Amniotic stem cell (primary cell): ENCODE results near the gene COBLL1.

Experiments
- DNase-seq: peaks from one replicate; lab custom pipeline; 2025; lab: John Stamatoyannopoulos, UW

The COBLL1 gene

DNA sequence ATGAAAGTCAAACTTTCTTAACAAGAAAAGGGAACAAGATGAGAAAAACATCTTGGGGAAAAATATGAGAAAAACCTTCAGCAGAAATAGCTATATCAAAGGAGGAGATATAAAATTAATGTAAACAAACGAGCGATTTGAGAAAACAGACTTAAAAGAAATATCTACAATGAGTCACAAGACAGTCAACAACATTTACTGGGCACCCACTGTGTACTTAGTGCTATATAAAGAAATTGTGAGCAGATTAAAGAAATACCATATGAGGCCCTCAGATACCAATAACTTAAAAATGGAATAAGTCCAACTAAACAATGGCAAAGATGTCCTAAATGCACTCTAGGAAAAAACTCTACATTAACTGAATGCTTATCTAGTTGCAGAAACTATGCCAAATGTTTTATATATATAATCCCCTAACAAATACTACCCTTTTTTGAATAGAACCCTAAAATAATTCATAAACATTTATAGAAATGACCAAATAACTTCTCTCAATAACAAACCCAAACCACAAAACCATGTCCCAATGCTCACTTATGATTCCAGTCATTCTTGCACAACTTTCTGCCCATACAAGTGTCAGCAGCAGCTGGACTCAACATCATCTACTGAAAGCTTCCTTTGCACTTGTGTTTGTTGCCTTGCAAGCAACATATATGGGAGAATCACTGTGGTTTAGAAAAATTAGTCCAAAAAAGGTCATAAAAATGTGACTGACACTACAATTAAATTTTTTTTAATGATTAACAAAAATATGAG, 83.5 kb downstream of the COBLL1 start:
- no peak for DNase-seq

DNA sequence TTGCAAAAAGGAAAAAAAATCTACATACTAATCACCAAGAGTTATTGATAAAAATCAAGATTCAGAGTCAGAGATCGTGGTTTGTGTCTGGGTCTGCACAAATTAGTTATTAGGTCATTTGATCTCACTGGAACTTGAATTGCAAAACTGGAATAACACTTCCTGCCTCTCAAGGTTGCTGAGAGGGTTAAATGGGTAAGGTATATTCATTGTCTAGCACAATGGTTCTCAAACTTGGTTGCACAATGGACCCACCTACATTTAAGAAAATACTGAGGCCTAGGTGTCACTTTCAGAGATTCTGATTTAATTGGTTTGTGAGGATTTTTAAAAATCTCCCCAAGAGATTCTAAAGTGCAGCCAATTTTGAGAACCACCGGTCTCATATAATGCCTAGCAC, 84.8 kb downstream of the COBLL1 start:
- DNase-seq = no peak

DNA sequence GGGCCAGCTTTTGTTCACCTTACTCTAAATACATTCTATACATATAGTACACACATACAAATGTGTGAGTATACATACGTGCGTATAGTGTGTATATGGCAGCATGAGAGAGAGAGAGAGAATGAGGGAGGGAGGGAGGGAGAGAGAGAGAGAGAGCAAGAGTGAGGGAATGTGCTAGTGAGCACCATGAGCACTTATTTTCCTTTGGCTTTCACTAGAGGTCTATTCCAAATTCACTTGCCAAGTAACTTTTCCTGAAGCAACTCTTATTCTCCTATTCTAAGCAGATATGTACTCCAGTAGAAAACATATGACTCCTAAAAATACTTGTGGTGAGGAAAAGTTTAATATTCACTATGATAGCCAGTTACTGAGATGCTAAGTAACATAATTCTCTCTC, 85.7 kb downstream of the COBLL1 start:
- DNase-seq = no peak

DNA sequence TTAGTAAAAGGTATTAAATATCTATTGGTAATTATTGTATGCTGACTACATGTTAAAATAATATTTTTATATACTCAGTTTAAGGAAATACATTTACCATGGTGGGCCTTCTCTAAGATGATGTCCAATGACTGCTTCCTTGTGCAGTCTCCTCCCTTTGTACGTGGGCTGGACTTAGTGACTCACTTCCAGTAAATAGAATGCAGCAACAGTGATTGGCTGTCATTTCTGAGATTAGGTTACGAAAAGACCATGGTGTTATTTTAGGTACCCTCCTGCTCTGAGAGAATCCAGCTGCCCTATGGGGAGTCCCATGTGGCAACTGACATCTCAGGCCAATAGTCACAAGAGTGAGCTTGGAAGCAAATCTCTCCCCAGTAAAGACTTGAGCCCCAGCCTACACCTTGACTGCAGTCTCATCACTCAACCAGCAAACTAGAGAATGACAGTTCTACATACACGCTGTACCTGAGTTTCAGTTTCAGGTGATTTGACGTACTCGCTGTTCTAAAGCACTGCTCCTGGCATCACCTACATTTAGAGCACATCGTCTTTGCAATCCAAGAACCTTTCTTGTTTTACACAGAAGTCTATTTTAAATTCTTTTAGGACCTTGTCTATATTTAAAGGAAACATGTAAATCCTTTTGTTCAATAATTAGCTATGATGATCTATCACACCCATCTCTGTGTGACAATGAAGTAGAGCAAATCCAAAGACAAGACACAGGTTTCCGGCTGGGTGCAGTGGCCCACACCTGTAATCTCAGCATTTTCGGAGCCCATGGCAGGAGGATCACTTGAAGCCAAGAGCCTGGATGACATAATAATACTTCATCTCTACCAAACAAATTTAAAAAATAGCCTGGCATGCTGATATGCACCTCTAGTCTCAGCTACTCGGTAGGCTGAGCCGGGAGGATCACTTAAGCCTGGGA, 87.2 kb downstream of the COBLL1 start:
- DNase-seq = no peak

DNA sequence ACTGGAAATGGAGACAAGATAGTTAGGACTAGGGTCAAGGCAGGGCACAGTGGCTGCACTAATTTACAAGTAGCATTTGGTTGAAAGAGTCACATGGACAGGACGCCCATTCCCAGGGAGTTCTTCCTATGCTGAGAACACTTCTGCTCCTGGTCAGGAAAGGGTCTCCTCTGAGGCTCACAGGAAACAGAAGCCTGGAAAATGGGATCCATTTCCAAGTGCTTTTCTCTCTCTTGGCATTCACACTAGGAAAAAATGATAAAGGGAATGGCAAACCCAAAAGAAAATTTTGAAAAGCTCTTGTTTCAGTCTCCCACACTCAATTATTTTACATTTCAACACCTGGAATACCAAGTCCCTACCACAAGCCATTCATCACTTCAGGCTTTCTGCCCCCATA, 88.7 kb downstream of the COBLL1 start:
- no peak for DNase-seq

DNA sequence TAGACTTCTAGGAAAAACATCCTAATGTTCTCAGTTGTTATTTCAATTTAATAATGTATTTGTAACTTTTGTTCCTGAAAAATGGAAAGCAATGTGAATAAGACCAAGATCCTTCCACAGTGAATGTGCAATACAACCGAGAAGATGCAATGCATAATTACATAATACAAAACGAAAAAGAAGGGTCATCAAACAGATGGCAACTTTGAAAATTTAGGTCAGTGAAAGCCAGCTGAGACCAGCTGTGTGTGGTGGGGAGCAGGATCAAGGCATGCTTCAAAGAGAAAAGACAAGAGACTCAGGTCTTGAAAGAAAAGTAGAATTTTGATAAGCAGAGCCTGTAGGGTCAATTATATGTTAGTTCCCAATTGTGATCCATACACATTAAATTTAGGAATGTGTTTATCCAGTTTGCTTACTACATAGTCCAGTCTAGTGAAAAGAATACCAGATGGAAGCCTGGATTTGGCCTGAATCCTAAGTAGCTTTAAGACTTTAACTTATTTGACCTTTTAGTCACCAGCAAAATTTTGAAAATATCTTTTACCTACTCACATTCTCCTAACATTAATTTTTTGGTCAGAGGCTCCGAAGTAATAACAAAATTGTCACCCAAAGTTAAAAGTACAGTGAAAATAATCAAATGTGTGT, 93.7 kb downstream of the COBLL1 start:
- DNase-seq = no peak

DNA sequence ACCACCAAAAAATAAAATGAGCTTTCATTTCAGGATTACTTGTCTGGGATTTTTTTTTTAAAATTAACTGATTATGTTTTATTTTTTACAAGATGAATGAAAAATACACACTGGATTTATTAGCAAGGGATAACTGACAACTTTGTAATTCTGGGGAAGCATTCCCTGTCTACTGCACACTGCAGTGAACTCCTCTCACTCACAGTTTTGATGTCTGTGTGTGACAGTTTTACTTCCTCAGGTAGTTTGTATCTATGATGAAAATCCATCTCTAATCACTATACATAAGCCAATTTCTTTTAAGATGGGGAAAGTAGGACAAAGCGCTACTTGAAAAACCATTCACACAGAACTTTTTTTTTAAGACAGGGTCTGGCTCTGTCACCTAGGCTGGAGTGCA, 94.5 kb downstream of the COBLL1 start:
- no peak for DNase-seq

DNA sequence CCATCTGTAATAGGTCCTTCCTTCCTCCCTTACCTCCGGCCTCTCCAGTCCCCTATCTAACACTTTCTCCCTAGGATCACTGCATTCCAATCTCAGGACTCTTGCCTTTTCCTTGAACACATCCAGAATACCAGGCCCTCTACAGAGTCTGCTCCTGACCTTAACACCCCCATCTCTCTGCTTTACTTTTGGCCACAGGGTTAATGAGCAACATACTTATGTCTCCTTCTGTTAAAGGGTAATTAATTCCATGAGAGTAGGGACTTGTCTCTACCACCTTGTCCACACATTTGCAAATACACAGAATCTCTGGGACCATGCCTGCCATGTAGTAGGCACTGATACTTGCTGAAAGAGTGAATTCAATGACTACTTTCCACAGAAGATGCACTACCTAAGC, 94.9 kb downstream of the COBLL1 start:
- DNase-seq = no peak

DNA sequence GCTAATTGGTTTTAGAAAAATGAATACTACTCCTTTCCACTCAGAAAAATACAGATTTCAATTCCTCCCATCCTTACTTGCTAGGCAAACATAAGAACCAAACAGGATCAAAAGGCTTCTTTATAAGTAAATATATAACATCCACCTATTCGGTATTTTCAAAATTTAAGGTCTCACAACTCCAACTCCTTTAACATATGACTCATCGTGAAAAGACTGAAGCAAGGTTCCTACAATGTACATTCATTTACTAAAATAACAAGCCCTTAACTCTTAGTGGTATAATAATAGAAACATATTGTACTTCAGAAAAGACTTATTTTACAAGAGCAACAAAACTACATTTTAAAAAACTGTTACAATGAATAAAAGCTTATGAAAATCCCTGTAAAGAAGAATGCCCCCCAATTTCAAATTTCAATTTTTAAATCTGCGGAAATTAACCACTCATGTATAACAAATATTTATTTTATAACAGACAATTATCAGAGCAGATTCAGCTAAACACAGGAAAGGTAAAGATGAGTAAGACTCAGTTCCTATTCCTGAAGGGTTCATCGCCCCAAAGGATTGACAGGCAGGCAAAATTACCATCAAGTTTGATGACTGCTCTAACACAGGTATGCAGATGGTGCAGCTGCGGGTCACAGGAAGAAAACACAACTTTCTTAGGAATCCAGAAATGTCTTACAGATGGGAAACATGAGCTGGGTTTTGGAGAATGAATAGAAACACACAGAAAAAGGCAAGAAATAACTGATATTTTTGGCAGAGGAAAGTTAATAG, 96.4 kb downstream of the COBLL1 start:
- DNase-seq = no peak

DNA sequence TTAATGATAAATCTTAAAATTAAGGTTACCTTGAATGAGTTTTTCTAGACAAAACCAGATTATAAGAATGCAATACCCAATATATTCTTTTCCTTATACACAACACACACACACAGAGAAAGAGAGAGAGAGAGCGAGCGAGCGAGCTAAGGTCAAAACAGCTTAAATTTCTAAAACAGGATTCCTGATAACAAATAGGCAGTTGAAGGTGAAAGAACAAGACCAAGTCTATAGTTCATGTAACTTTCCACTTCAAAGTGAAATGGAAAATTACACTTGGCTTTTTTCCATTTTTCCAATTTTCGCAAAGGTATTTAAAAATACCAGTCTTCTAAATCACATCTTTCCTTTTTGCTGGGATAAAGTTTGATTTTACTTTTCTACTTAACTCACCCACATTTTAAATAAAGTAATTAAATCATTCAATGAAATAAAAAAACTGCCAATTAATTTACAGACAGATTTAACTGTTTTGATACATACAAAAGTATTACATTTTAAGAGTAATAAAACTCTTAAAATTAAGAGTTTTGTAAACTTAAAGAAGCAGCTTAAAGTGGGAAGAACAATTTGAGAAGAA, 98.8 kb downstream of the COBLL1 start:
- DNase-seq = no peak

DNA sequence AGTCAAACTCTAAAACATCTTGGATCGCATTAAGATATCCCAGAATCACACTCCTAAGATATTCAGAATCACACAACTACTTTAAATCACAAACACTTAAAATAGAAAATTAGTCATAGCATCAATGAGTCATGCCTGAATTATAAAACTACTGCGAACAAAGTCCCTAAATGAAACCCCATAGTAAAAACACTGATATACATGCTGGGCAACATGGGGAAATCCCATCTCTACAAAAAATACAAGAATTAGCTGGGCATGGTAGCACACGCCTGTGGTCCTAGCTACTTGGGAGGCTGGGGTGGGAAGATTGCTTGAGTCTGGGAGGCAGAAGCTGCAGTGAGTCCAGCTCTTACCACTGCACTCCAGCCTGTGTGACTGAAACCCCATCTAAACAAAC, 101.7 kb downstream of the COBLL1 start:
- peak; percentile 19 for DNase-seq

DNA sequence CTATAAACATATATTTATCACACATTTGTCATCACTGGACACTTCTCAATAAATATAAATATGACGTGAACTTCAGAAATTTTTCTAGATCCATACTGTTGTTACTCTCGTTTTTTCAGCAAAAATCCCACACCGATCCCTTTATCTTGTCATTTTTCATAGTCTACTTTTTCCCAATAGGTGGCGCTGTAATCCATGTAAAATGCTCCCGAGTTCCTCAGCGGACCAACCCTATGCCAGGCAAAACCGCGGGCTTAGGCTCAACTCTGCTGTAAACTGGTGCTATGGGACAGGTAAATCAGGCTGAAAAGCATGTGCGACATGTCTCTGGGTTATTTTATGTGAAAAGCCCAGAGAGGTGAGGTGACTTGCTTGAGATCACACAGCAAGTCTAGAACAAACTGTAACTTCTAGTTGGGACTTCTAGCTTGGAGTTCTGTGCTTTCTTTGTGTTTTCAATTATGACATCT, 104.0 kb downstream of the COBLL1 start:
- DNase-seq = peak; percentile 45

DNA sequence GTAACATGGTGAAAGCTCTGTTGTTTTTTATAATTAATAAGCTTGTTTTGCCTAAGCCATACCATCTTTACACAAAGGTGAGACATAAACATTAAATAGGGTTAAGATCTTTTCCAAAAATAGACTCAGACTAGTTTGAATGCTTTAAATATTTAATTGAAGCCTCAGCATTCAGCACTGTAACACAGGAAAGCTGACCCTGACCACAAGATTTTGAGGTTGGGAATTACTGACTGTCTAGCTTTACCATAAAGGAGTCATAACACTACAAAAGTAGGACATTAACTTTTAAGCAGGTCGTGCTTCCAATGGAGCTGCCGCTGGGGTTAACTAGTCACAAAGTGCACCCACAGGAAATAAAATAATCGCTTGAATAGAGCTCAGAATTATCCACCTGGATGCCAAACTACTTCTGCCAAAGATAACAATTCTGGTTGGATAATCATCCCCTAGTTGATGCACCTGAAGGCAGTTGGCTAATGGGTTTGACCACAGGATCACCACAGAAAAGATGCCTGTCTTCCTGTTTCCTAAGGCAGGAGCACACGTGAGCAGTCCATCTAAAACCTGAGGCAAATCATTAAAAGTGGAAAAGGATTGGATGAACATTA, 106.2 kb downstream of the COBLL1 start:
- no peak for DNase-seq

DNA sequence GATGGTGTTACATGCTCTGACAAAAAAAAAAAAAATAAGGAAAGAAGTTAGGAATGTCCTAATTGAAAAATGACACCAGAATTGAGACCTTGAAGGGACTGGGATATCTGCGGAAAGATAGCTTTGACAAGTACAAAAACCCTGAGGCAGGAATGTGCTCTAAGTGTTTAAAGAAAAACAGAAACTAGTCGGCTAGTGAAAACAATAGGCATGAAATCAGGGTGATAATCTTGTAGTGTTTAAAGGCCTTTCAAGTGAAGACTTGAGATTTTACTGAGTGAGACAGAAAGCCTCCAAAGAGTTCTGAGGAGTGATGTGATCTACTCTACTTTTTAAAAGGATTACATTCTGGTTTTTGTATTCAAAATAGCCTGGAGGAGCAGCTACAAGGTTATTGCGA, 107.4 kb downstream of the COBLL1 start:
- DNase-seq = no peak

DNA sequence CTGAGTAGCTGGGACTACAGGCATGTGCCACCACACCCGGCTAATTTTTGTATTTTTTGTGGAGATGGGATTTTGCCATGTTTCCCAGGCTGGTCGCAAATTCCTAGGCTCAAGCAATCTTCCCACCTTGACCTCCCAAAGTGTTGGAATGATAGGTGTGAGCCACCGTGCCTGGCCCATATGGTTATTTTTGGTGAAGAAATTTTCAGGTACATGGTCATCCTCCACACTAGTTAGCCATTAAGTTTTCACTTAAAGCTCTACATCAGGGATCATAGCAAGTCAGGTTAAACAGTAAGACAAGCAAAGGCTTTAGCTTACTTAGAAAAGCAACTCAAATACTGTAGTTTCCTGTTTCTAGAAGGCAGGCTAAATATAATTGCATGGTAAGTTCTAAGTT, 116.1 kb downstream of the COBLL1 start:
- no peak for DNase-seq

DNA sequence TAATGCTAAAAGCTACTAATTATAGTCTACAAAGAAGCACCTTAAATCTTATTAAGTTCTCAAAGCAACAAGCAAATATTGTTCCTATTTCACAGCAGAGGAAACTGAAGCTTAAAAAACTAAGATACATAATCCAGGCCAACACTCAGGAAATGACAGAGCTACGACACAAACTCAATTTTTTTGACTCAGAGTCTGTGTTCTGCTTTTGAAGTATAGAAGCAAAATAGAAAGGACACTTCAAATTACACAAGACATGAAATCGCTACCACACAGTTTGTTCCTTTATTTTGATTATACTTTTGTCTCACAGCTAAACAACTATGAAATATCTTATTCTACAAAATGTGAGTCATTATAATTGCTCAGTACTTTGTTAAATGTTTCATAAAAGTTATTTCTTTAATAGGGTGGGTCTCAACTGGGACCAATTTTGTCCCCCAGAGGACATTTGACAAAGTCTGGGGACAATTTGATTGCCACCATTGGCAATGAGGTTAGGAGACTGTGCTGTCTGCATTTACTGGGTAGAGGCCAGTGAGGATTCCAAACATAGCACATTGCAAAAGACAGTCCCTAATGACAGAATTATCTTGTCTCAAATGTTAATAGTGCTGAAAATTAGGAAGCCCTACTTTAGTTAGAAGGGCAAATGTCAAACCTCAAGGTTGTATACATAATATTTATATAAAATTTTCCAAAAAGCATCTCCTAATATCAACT, 118.8 kb downstream of the COBLL1 start:
- no peak for DNase-seq

DNA sequence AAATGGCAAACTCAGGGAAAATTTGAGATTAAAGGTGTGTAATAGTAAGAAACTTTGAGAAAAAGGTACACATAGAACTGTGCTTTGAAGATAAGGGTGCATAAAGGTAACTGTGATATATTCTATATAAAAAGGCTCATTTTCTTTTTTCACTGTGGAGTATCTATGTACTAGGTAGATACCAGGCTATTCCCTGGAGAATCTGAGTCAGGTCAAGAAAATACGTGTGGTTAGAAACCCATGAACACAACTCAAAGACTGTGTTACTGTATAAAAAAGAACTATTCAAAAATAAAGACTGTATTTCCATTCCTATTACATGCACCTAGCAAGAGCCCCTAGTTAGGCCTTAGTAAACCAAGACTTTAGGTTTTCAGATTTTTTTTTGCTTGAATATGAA, 120.2 kb downstream of the COBLL1 start:
- DNase-seq = no peak

DNA sequence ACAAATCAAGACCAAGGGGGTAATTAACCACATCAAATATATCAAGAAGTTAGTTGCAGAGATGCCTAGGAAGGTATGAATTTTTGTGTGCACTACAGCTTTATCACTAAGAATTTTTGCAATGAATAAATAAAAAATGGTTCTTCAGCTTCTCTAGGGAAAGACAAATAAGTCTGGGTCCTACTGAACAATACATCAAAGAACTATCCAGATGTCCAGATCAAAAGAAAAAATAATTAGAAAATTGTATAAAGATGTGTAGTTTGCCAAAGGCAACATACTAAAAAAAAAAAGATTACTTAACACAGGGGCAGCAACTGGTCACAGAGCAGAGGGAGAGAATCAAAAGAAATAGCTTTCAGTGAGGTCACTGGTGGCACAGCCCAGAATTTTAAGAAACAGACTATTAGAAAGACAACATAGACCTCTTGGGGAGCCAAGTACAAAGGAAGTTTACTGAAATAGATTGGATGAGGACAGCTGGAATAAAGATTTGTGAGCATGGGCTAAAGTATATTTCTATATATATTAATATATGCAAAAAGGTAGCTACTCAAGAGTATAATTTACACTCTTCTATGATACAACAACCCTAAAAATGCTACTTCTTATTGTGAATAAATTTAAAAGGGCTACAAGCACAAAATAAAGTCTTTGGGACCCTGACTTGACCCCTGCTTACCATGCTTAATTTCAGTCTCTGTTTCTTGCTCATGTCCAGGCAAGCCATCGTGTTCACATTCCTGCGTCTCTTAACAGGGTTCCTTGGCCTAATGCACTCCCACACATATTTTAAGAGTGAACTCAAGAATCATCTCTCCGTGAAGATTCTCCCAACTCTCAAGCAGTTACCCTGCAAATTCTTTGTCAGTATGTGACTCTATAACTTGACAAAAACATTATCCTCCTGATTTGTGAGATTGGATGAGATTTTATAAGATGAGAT, 121.4 kb downstream of the COBLL1 start:
- no peak for DNase-seq
